CD4-positive, alpha-beta memory T cell (primary cell): Measurements from ENCODE around the gene MGME1. TPM values are rescaled to one million over a fixed set of nuclear protein-coding genes. Genes with fewer than 3 reads are reported as not detected.

Experiments used
- CTCF ChIA-PET: fragments of 350-600 bp; sonication (Branson Sonifier 250); formaldehyde crosslinking; loops from one replicate; lab custom pipeline; 2021; ENCODE audit warnings: inconsistent platforms; ENCODE audit not compliant: partially characterized antibody; lab: Charles Lee
- POLR2A ChIA-PET: fragments of 350-600 bp; sonication (Branson Sonifier 250); formaldehyde crosslinking; loops from one replicate; lab custom pipeline; 2021; ENCODE audit not compliant: partially characterized antibody; lab: Charles Lee
- DNase-seq, 5 donors: peaks; one replicate each; pipeline versions ENCODE4 v3.0.0 to v3.0.0-alpha.2; 2020 to 2022; ENCODE audit warnings: mixed read lengths in 1 of 5
- H3K27ac ChIP-seq: one replicate; pipeline ENCODE4 v1.7.0; 2013; ENCODE audit warnings: low read depth, low read length
- H3K27me3 ChIP-seq: 2 replicates; pipeline ENCODE4 v1.7.0; 2013; ENCODE audit warnings: mild to moderate bottlenecking, low read length, moderate library complexity; ENCODE audit not compliant: insufficient read depth
- H3K36me3 ChIP-seq: 2 replicates; pipeline ENCODE4 v1.7.0; 2013; ENCODE audit warnings: mild to moderate bottlenecking, low read length, moderate library complexity; ENCODE audit not compliant: insufficient read depth
- H3K4me1 ChIP-seq: 2 replicates; pipeline ENCODE4 v1.7.0; 2013; ENCODE audit warnings: mild to moderate bottlenecking, low read length, moderate library complexity; ENCODE audit not compliant: insufficient read depth
- H3K4me3 ChIP-seq, 2 donors: one replicate each; pipeline ENCODE4 v1.7.0; 2013; ENCODE audit warnings: low read length in 2 of 2, mild to moderate bottlenecking in 1 of 2
- H3K9me3 ChIP-seq, 2 donors: one replicate each; pipeline ENCODE4 v1.7.0; 2013; ENCODE audit warnings: low read length in 2 of 2, control low read depth in 1 of 2; ENCODE audit not compliant: control insufficient read depth in 1 of 2
- H3K27ac Mint-ChIP-seq, 7 donors: one replicate each; pipeline ENCODE4 v1.8.0; 2020 to 2021; ENCODE audit warnings: mixed read lengths in 7 of 7, mild to moderate bottlenecking in 6 of 7, inconsistent platforms in 3 of 7, moderate library complexity in 3 of 7
- H3K27me3 Mint-ChIP-seq, 2 donors: one replicate each; pipeline ENCODE4 v1.8.0; 2020 to 2021; ENCODE audit warnings: mixed read lengths in 2 of 2
- H3K36me3 Mint-ChIP-seq, 2 donors: one replicate each; pipeline ENCODE4 v1.8.0; 2020 to 2021; ENCODE audit warnings: mixed read lengths in 2 of 2, inconsistent platforms in 1 of 2, mild to moderate bottlenecking in 1 of 2
- H3K4me1 Mint-ChIP-seq, 4 donors: one replicate each; pipeline ENCODE4 v1.8.0; 2020 to 2021; ENCODE audit warnings: mixed read lengths in 4 of 4, mild to moderate bottlenecking in 1 of 4
- H3K4me3 Mint-ChIP-seq, 8 donors: one replicate each; pipeline ENCODE4 v1.8.0; 2020 to 2021; ENCODE audit warnings: mixed read lengths in 8 of 8, mild to moderate bottlenecking in 7 of 8, moderate library complexity in 6 of 8, inconsistent platforms in 3 of 8
- H3K9me3 Mint-ChIP-seq, 8 donors: one replicate each; pipeline ENCODE4 v1.8.0; 2020 to 2021; ENCODE audit warnings: mixed read lengths in 8 of 8, mild to moderate bottlenecking in 5 of 8, inconsistent platforms in 3 of 8, moderate library complexity in 1 of 8
- intact Hi-C: fragments of 100-400 bp; cut with micrococcal nuclease; formaldehyde crosslinking; loops from one replicate; pipeline ENCODE4 v1.15.1; 2023
- polyA plus RNA-seq, 2 donors: library from polyadenylated mRNA; unstranded; fragments of 300-500 nt; fragmentation: Illumina TruSeq; gene quantifications; one replicate each; pipeline ENCODE4 v1.2.3, GENCODE V29; 2021
- total RNA-seq, 2 experiments: library from RNA; stranded (reverse); gene quantifications; one replicate each; pipeline ENCODE4 v1.2.3, GENCODE V29; 2021

Gene MGME1
- total and polyA plus RNA-seq, 4 experiments from 2014 or later, result 7.4 to 17.0 (median 16.0) TPM

DNA sequence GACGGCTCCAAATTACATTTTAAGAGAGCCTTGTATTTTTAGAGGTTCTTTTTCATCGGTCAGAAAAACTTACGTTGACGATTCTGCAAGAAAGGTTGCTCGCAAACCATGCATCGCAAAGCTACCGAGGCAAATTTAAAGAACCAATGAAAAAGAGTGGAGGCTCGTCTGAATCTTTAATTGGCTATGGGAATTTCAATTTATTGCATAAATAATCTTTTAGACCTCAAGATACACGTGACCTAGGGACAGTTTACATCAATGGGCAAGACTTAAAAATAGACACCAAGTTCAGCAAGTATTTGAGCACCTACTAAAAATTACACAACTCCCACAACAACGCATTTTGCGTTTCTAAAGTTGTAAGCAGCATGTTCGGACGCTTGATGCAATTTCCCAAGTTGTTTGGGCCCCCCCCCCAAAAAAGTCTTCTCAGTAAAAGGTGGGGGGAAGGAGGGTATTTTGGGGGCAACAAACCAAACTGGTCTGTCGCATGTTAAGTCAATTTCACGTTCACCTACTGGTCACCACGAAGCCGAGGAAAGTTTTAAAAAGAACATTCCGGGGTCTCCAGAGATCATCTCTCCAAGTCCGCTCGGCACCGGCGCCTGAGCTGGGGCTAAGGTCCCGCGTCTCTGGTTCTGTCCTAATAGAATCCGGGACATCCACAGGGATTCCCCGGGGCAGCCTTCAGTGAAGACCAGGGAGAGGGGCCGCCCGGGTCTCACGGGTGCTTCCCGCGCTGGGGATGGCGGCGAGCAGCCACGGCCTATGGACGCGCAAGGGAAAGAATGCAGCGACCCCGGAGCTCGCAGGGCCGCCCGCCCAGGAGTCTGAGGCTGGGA, 1.1 kb upstream of the MGME1 start:
- peaks cover 0 to 2% (median 0%) of the 10 kb centered on the region in 8 donors for H3K9me3 Mint-ChIP-seq
- Histone ChIP-seq H3K4me1 (peaks cover 66% of the 10 kb centered on the region), H3K36me3 (no peaks in the 10 kb centered on the region), H3K27me3 (no peaks in the 10 kb centered on the region), H3K9me3 (no peaks in the 10 kb centered on the region), H3K27ac (peak overlapping the region; percentile 82), H3K4me3 (peak overlapping the region; percentile 85 to 95)
- peaks cover 0 to 1% of the 10 kb centered on the region in 2 donors for H3K27me3 Mint-ChIP-seq
- peak in 1 of 5 donors; percentile 11 for DNase-seq
- intact Hi-C loops, result loop anchor here (1.0 to 10.0 kb wide), 10 partner anchors 8 to 1393 kb away; partner anchors contain the start of genes DSTN, DZANK1, KAT14 and KIF16B
- ChIA-PET CTCF (interaction anchor here (1.9 to 9.1 kb wide), 6 partner anchors 11 to 285 kb away, joined by 5 to 51 read pairs (median 32); partner anchors contain the start of gene RRBP1), POLR2A (interaction anchor here (0.7 to 7.8 kb wide), 19 partner anchors 10 to 539 kb away, joined by 3 to 77 read pairs (median 6); partner anchors contain the start of genes DSTN, KAT14, PET117 and RRBP1)
- H3K27ac Mint-ChIP-seq, result peak overlapping the region; percentile 72 to 99 (median 95)
- peak overlapping the region; percentile 76 to 96 (median 87) for H3K4me3 Mint-ChIP-seq
- H3K4me1 Mint-ChIP-seq, result peaks cover 54 to 93% (median 64%) of the 10 kb centered on the region in 4 donors
- peaks cover 0 to 24% of the 10 kb centered on the region in 2 donors for H3K36me3 Mint-ChIP-seq

DNA sequence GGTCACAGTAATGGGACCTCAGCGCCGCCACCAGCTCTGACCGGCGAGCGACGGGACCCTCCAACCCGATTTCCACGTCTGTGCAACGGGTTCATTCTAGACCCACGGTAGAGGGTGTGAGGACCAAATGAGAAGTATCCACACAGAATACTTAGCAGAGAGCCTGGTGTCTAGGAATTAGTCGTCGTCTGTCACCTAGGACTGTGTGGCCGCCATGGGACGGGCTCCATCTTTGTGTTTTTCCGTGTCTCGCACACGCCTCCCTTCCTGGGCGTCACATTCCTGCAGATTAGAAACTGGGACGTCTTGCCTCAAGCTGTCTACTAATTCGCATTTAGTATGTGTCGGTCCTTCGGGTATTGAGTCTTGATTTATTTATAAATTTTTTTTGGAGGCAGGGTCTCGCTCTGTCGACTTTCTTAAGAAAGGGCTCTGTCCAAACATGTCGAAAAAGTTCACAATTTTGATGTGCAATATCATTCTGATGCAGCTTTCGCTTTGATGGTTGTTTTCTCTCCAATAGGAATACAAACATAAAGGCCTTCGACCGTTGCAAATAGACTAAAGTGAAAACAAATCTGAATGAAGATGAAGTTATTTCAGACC, 563 bp downstream of the MGME1 start:
- Mint-ChIP-seq H3K9me3 (no peaks in the 10 kb centered on the region), H3K4me3 (peak overlapping the region; percentile 86 to 97 (median 94)), H3K27me3 (peaks cover 0 to 1% of the 10 kb centered on the region in 2 donors), H3K4me1 (peaks cover 48 to 92% (median 62%) of the 10 kb centered on the region in 4 donors), H3K36me3 (peaks cover 0 to 22% of the 10 kb centered on the region in 2 donors), H3K27ac (peak overlapping the region; percentile 97 to 99 (median 98))
- peak in 2 of 5 donors; percentile 12 to 58 for DNase-seq
- Histone ChIP-seq H3K27me3 (no peaks in the 10 kb centered on the region), H3K4me3 (peak overlapping the region; percentile 90 to 95), H3K9me3 (no peaks in the 10 kb centered on the region), H3K27ac (peak overlapping the region; percentile 82), H3K4me1 (peaks cover 62% of the 10 kb centered on the region), H3K36me3 (no peaks in the 10 kb centered on the region)
- ChIA-PET POLR2A (interaction anchor here (0.9 to 7.8 kb wide), 12 partner anchors 12 to 538 kb away, joined by 4 to 77 read pairs (median 8); partner anchors contain the start of genes DSTN, KAT14, PET117 and RRBP1), CTCF (interaction anchor here (1.2 to 2.8 kb wide), 3 partner anchors 14 to 287 kb away, joined by 4 to 15 read pairs (median 5); partner anchors contain the start of gene RRBP1)
- intact Hi-C loops, result loop anchor here (1.0 to 10.0 kb wide), 7 partner anchors 31 to 1395 kb away; partner anchors contain the start of genes DSTN, DZANK1, KIF16B and POLR3F

DNA sequence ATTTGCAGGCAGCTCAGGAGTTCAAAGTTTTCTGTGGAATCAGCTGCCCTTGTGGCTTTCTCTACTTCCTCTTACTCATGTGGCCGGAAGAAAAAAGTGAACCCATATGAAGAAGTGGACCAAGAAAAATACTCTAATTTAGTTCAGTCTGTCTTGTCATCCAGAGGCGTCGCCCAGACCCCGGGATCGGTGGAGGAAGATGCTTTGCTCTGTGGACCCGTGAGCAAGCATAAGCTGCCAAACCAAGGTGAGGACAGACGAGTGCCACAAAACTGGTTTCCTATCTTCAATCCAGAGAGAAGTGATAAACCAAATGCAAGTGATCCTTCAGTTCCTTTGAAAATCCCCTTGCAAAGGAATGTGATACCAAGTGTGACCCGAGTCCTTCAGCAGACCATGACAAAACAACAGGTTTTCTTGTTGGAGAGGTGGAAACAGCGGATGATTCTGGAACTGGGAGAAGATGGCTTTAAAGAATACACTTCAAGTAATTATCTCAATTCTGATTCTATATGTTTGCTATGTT, 1.1 kb downstream of the MGME1 start:
- POLR2A ChIA-PET, result interaction anchor here (0.9 to 7.8 kb wide), 10 partner anchors 12 to 537 kb away, joined by 4 to 77 read pairs (median 8); partner anchors contain the start of genes DSTN, KAT14, PET117 and RRBP1
- H3K27me3 Mint-ChIP-seq, result peaks cover 0 to 1% of the 10 kb centered on the region in 2 donors
- peaks cover 43 to 92% (median 59%) of the 10 kb centered on the region in 4 donors for H3K4me1 Mint-ChIP-seq
- peaks cover 56% of the 10 kb centered on the region for H3K4me1 ChIP-seq
- DNase-seq, result peak in 4 of 5 donors; percentile 27 to 61 (median 38)
- intact Hi-C loops, result loop anchor here (1.0 to 10.0 kb wide), 7 partner anchors 31 to 1395 kb away; partner anchors contain the start of genes DSTN, DZANK1, KIF16B and POLR3F
- no peaks in the 10 kb centered on the region for H3K9me3 ChIP-seq
- H3K27ac ChIP-seq, result peak overlapping the region; percentile 82
- H3K36me3 ChIP-seq, result no peaks in the 10 kb centered on the region
- no peaks in the 10 kb centered on the region for H3K27me3 ChIP-seq
- peaks cover 3 to 22% of the 10 kb centered on the region in 2 donors for H3K36me3 Mint-ChIP-seq
- CTCF ChIA-PET, result interaction anchor here (1.2 to 2.8 kb wide), 4 partner anchors 14 to 288 kb away, joined by 4 to 15 read pairs (median 5); partner anchors contain the start of gene RRBP1
- peak overlapping the region; percentile 97 to 99 (median 98) for H3K27ac Mint-ChIP-seq
- H3K4me3 Mint-ChIP-seq, result peak overlapping the region; percentile 86 to 97 (median 94)
- H3K9me3 Mint-ChIP-seq, result no peaks in the 10 kb centered on the region
- H3K4me3 ChIP-seq, result peak overlapping the region; percentile 90 to 95

DNA sequence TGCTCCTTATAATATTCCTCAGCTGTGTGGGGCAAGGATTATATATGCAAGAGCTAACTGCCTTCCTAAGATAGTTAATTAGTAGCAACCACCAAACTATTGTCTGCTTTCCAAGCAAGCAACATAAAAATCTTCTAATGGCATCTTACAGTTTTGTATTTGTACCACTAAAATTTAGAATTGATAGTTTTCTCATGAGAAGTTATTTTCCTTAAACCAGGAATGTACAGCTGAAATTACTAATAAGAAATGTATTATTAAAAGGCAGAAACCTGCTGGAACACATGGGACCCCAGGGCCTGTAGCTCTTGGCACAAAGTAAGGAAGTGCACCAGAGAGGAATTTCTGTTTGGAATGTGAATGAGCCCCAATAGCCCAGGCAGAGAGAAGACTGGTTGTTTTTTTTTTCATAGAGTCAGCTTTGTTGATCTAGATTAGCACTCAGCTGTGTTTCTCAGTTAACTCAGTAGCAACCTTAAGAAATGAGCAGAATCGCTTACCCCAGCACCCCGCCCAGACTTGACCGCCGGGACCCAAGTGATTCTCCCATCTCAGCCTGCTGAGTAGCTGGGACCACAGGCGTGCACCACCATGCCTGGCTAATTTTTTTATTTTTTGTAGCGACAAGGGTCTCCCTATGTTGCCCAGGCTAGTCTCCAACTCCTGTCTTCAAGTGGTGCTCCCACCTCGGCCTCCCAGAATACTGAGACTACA, 2.6 kb downstream of the MGME1 start:
- Histone ChIP-seq H3K27ac (peak overlapping the region; percentile 82), H3K9me3 (no peaks in the 10 kb centered on the region), H3K4me3 (peak overlapping the region in 1 of 2 donors; percentile 0), H3K27me3 (no peaks in the 10 kb centered on the region), H3K4me1 (peaks cover 45% of the 10 kb centered on the region), H3K36me3 (no peaks in the 10 kb centered on the region)
- no peaks in the 10 kb centered on the region for H3K9me3 Mint-ChIP-seq
- peaks cover 0 to 1% of the 10 kb centered on the region in 2 donors for H3K27me3 Mint-ChIP-seq
- intact Hi-C loops, result no loop called here
- H3K27ac Mint-ChIP-seq, result peak overlapping the region; percentile 8 to 86 (median 69)
- ChIA-PET CTCF (interaction anchor here (1.6 to 2.8 kb wide), 4 partner anchors 10 to 289 kb away, joined by 4 to 15 read pairs (median 8); partner anchors contain the start of gene RRBP1), POLR2A (interaction anchor here (0.8 to 7.8 kb wide), 4 partner anchors 14 to 467 kb away, joined by 3 to 72 read pairs (median 6); partner anchors contain the start of genes DSTN and RRBP1)
- peaks cover 7 to 30% of the 10 kb centered on the region in 2 donors for H3K36me3 Mint-ChIP-seq
- peaks cover 36 to 82% (median 50%) of the 10 kb centered on the region in 4 donors for H3K4me1 Mint-ChIP-seq
- DNase-seq, result no peak
- peak overlapping the region; percentile 72 to 97 (median 90) for H3K4me3 Mint-ChIP-seq

- Mint-ChIP-seq H3K36me3 (peaks cover 8 to 30% of the 10 kb centered on the region in 2 donors), H3K4me1 (peaks cover 29 to 76% (median 44%) of the 10 kb centered on the region in 4 donors), H3K4me3 (peak overlapping the region; percentile 60 to 97 (median 89)), H3K27ac (peak overlapping the region; percentile 8 to 86 (median 69)), H3K27me3 (peaks cover 0 to 1% of the 10 kb centered on the region in 2 donors), H3K9me3 (no peaks in the 10 kb centered on the region)
- Histone ChIP-seq H3K27me3 (no peaks in the 10 kb centered on the region), H3K9me3 (no peaks in the 10 kb centered on the region), H3K4me1 (peaks cover 45% of the 10 kb centered on the region), H3K27ac (no peak overlapping the region), H3K4me3 (no peak overlapping the region), H3K36me3 (no peaks in the 10 kb centered on the region)
- CTCF ChIA-PET, result interaction anchor here (1.6 to 1.9 kb wide), 2 partner anchors 10 to 290 kb away, joined by 4 to 11 read pairs; partner anchors contain the start of gene RRBP1
- POLR2A ChIA-PET, result interaction anchor here (0.8 to 1.2 kb wide), 2 partner anchors 290 to 467 kb away, joined by 3 to 4 read pairs; partner anchors contain the start of gene RRBP1
- DNase-seq, result no peak
- intact Hi-C loops, result no loop called here
These were observed 3.3 kb downstream of the MGME1 start for GRCh38 chr20:17972121-17972520.

- Histone ChIP-seq H3K27me3 (no peaks in the 10 kb centered on the region), H3K27ac (no peak overlapping the region), H3K9me3 (no peaks in the 10 kb centered on the region), H3K4me3 (no peak overlapping the region), H3K4me1 (peaks cover 26% of the 10 kb centered on the region), H3K36me3 (no peaks in the 10 kb centered on the region)
- ChIA-PET CTCF (interaction anchor here (0.8 to 1.5 kb wide), 2 partner anchors 18 to 20 kb away, joined by 3 read pairs; no protein-coding TSS in a partner anchor), POLR2A (no interaction called here)
- intact Hi-C loops, result no loop called here
- Mint-ChIP-seq H3K4me1 (peaks cover 21 to 41% (median 32%) of the 10 kb centered on the region in 4 donors), H3K36me3 (peaks cover 17 to 20% of the 10 kb centered on the region in 2 donors), H3K4me3 (no peak overlapping the region), H3K27ac (no peak overlapping the region), H3K27me3 (no peaks in the 10 kb centered on the region), H3K9me3 (no peaks in the 10 kb centered on the region)
- DNase-seq, result no peak
These were observed 7.5 kb downstream of the MGME1 start for GRCh38 chr20:17976305-17976704.
